GM18499 (cell line): Measurements from ENCODE around the gene CPLX3.

Experiments
- ATAC-seq: cut with Tn5 transposase; IDR thresholded peaks from one replicate; pipeline ENCODE4 v1.9.1; 2021; ENCODE audit warnings: moderate number of reproducible peaks; ENCODE audit not compliant: insufficient read depth, unreplicated experiment

Gene CPLX3

DNA sequence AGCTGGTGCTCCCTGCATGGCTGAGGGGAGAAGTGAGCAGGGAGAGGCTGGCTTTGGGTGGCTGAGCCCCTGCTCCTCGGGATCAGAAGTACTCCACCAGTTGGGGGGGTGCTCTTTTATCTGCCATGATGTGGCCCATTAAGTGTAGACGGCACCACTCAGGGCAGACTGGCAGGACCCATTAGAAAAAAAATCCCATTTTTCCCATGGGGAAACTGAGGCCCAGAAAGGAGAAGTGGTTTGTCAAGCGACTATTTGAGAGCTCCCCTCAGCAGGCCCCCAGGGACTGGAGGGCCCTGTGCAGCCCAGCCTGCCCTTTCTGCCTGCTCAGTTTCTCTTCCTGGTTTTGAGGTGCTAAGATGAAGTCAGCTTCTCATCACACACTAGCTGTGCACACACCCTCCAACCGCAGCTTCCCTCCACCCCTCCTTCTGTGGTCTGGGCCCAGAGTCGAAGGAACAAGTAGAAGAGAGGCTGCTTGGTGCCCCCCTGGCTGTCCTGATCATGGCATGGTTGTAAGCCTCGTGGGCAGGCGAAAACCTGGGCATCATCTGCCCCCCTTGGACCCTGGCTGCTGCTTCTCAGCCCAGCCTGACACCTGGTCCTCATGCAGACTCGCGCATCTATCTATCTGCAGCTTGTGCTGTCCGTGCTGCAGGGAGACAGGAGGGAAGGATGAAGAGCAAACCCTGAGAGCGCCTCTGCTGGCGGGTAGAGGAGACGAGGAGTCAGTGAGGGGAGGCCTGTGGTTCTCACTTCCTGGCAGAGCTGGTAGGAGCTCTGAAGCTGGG is 39.0 kb upstream of the CPLX3 start:
- ATAC-seq = no peak

DNA sequence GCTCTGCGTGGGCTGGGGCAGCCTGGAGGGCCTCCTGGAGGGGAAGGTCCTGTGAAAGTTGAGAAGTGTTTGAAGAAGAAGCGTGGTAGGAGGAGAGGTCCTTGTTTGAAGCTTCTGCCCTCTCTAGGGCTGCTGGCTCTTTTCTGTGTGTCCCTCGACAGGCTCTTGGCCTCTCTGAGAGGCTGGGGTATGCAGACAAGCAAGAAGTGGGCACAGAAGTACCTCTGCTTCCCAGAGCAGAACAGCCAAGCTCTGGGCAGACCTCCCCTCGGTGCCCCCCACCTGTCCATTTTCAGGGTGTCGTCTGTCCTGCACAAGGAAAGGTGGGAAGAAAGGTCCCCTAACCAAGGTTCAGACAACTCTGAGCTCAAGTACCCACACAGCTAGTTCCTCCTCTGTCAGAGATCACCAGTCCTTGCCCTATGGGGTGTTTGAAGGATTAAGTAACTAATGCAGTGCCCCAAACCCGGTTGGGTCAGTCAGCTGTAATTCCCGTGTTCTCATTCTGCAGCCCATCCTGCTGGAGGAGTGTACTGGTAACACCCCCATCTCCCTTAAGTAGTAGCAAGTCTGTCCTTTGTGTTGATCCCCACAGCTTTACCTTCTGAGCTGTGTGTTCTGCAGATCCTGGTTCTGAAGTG is 38.3 kb upstream of the CPLX3 start:
- ATAC-seq = no peak

DNA sequence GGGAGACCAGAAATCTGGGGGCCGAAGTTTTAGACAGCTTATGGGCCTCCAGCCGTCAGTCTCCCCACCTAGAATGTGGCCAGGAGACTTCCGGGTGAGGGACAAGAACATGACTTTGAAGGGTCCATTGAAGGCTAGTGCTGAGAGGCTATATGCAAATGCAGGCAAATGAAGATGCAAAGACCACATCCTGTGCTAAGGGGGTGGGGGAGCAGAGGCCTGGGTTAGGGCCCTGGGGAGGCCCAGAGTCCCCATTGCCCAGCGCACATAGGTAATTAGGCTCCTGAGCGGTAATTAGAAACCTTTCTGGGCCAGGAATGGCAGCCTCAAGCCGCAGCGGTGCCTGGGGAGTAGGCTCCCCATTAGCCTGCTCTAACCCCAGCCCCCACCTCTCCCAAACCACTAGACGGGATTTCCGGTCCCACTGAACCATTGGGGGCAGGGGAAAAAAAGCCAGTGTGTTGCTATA is 37.7 kb upstream of the CPLX3 start:
- ATAC-seq = no peak

DNA sequence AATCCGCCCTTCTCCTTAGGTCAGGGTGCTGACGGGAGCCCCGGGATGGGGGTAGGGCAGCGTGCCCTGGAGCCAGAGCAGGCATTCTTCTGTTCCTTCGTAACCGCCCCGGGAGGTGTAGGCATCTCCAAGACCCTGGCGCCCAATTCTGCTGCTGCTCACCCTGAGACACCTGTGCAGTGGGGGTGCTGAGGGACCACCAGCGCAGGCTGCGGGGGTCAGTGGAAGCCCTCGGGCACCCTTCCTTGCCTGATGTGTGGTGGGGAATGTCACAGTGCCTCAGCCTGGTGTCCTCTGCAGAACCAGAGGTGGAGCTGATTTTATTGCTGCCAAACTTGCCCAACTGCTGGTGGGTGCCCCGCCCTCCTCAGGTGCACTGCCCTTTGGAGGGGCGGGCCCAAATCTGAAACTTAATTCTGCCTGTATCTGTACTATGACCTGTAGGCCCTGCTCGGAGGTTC is 37.2 kb upstream of the CPLX3 start:
- ATAC-seq = no peak

DNA sequence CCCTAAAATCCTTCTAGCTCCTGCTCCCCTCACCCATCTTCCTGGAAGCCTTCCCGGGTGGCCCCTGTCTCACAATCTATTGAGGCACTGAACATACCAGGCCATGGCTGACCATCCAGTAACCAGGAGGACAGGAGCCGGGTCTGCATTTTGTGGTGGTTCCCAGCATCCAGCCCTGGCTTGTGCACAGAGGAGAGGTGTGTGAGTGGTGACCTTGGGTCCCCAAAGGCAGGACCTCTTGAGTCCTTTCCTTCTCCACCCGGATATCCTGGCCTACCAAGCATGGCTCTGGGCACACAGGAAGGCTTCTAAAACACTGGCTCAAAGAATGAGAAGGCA is 36.7 kb upstream of the CPLX3 start:
- ATAC-seq = no peak

DNA sequence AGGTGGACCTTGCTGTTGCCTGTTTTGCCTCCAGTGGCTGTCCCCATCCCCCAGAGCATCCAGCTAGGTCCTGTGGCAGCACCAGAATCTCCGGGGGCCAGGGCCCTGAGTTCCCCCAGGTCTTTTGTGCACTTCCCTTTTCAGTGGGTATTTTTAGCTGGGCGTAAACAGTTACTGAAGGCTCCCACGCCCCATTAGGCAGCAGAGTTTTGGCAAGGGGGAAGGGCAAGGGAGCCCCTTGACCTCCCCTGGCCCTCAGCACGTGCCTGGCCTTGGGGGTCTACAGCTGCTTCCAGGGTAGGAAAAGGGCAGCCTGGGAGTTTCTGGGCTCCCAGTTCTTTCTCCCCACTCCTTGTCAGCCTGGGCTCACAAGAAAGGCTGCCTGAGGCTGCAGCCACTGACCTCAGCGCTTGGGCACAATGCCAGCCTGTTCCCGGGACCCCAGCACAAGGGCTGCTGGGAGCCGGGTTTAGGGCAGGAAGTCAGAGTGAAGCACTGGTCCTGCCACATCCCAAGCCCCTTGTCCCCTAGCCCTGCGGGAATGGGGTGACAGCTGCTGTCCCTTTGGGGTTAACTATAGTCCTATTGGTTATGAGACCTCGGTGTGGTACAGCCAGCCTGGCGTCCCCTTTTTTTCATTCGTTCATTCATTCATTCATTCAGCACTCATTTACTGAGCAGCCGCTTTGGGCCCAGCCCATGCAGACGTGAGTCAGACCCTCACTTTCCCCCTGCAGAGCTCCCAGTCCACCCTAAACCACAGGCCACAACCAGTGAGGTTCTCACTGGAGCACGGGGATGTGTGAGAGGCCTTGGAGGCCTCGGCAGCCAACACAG is 36.1 kb upstream of the CPLX3 start:
- ATAC-seq = no peak

DNA sequence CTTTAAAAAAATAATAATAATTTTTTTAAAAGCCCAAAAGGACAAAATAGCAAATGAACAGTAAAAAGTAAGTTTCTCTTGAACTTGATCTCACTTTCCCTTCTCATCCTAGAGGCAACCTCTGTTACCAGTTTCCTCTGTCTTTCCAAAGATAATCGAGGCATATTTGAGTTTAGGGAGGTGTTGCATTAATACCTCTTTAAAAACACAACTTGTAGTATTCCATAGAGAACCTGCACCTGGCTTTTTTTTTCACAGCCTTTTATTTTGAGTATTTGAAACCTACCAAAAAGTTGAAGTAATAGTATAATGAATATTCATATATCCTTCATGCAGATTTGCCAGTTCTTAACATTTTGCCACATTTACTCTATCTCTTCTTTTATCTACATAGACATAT is 35.4 kb upstream of the CPLX3 start:
- ATAC-seq = no peak

DNA sequence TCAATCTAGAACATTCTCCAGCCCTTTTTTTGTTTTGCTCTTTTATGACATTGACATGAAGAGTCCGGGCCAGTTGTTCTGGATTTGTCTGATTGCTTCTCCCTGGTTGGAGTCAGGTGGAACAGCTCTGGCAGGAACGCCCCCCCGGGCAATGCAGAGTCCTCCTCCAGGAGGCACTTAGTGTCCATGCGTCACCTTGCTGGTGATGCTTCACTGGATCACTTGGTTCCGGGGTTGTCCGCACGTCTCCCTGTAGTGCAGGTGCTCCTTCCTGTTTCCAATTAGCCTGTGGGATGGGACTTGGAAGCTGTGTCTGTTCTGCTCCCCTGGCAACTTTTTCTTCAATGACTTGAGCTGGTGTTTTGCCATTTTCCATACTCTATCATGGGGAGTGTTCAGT is 34.8 kb upstream of the CPLX3 start:
- ATAC-seq = no peak

DNA sequence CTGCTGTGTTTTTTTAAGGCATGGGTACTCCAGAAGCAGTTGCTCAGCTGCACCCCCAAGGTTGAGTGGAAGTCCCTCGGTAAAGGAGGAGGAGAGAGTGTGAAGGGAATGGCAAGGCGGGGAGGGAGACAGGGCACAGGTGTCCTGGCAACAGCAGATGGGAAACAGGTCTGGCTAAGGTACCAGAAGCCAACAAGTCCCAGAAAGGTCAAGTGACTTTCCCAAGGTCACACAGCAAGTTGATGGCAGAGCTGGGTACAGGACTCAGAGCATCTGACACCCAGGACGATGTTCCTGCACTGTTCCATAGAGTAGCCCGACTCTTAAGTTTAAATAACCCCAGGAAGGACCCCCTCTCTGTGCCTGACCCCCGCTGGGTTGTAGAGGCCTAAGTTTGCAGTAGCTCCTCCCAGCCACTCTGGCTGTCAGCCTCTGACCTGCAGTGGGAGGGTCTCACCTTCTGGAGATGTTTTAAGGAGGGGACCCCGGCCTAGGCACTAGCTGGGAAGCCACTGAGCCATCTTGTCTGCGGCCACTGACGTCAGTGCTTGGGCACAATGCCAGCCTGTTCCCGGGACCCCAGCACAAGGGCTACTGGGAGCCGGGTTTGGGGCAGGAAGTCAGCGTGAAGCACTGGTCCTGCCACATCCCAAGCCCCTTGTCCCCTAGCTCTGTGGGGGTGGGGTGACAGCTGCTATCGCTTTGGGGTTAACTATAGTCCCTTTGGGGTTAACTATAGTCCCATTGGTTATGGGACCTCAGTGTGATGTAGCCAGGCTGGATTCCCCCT is 34.0 kb upstream of the CPLX3 start:
- no peak for ATAC-seq

DNA sequence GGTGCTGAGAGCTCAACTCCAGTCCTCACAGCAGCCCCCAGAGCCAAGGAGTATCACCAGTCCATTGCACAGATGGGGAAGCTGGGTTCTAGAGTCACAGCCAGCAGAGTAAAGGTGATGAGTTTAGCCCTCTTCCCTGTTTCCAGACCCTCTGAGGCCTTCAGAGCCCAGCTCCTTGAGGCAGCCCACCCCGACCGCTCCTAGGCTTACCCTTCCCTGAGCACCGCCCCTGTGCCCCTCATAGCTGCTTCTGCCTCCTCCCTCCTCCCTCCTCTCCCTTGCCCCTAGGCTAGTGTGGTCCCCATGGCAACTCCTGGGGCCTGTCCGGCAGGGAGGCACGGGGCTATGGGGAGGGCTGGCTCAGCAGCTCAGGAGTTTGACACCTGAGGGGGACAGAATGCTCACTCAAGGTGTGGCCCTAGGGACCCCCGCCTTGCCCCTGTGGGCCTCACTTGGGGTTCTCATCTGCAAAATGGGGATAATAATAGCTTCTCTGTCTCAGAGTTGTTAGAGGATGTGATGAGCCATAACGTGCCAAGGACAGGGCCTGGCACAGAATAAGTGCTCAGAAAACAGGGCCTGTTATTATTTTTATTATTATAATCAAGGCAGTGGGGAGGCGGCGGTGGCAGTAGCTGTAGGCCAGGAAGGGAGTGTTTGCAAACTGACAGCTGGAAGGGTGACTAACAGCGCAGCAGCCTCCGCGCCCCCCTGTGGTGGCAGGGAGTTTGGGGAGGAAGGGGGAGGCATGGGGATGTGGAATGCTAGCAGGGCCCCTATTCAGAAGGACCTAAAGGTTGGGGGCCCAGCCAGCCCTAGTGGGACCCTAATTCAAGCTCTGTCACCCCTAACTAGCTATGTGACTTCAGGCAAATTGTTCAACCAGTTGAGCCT is 33.0 kb upstream of the CPLX3 start:
- no peak for ATAC-seq

DNA sequence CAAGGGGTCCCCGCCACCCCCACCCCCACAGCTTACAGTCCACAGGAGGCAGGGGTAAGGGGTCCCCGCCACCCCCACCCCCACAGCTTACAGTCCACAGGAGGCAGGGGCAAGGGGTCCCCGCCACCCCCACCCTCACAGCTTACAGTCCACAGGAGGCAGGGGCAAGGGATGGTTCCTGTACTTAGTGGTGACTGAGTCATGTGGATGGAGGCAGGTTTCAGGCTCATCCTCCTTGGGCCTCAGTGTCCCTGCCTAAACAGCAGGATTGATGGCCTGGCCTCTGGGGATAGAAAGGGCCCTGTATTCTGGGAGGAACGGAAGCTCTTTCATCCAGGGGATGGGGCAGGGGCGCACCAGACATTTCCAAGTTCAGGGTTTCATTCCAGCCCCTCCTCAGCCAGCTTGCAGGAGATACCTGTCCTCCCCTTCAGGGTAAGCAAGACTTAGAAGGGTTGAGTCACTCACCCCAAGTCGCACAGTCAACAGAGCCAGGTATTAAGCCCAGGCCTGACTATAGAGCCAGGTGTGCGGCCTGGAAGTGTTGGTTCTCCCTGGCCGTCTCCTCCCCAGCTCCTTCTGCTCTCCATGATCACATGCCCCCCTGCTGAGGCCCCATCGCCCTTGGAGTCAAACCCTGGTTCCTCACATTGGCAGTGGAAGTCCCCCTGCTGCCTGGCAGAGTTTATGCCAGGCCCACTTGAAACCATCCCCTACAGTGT is 32.0 kb upstream of the CPLX3 start:
- ATAC-seq = no peak

DNA sequence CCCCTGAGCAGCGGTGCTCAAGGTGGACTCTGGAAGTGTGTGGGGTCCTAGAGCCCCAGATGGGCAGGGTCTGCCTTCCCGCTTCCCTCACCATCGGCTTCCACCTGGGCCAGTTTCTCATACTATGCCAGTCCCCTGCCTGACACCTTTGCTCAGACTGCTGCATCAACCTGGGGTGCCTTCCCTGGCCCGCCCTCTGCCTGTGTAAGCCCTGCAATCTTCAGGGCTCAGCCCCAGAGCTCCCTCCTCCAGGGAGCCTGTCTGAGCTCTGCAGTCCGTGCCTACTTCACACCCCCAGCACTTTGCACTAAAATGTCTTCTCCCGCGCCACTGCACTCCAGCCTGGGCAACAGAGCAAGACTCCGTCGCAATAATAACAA is 31.5 kb upstream of the CPLX3 start:
- ATAC-seq = no peak

DNA sequence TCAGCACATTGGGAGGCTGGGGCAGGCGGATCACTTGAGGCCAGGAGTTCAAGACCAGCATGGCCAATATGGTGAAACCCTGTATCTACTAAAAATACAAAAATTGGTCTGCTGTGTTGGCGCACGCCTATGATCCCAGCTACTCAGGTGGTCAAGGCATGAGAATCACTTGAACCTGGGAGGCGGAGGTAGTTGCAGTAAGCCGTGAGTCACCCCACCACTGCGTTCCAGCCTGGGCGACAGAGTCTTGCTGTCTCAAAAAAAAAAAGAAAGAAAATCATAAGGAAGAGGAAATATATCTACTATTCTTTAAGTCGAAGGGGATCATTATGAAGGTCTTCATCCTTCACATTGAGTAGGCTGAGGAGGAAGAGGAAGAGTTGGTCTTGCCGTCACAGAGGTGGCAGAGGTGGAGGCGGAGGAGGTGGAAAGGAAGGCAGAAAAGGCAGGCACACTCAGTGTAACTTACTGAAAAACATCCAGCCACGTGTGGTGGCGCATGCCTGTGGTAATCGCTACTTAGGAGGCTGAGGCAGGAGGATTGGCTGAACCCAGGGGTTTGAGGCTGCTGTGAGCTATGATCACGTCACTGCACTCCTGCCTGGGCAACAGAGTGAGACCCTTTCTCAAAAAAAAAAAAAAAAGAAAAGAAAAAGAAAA is 30.3 kb upstream of the CPLX3 start:
- no peak for ATAC-seq

DNA sequence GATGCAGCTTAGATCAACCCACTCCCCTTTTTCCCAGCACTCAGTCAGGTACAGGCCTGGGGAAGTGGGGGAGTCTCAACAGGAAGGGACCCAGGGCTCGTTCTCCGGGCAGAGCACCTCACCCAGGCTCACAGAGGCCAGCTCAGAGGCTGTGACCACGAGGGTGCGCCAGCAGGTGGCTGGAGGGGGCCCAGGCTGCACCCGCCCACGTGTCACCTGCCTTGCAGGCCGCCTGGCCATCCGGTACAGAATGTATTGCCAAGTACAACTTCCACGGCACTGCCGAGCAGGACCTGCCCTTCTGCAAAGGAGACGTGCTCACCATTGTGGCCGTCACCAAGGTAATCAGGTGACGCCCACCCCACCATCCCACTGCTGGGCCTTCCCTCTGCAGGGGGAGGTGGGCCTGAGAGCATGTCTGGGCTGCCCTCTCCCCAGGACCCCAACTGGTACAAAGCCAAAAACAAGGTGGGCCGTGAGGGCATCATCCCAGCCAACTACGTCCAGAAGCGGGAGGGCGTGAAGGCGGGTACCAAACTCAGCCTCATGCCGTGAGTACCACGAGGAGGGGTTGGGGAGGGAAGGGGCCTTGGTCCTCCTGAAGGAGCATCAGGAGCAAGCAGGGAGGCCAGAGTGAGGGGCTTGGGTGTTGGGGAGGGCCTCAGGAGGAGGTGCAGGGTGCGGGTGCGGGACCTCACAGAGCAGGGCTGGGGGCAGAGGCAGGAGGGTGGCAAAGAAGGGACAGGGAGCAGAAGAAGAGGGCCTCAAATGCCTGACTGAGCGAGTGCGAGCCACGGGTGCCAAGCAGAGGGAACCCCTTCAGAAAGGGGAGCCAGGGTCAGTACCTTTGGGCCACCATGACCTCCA is 27.8 kb upstream of the CPLX3 start:
- ATAC-seq = no peak

DNA sequence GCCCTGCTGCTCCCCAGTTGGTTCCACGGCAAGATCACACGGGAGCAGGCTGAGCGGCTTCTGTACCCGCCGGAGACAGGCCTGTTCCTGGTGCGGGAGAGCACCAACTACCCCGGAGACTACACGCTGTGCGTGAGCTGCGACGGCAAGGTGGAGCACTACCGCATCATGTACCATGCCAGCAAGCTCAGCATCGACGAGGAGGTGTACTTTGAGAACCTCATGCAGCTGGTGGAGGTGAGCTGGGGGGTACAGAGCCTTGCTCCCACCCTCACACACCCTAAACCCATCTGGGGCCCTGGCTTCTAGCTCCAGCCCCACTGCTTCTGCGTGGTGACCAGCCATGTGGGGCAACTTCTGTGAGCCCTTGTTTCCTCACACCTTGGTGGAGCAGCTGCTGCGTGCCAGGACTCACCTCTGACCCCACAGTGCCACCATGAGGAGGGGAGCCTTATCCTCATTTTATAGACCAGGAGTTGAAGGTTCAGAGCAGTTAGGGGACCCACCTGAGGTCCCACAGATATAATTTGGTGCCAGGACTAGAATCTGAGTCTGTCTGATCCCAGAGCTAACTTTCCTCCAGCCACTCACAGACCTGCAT is 27.1 kb upstream of the CPLX3 start:
- no peak for ATAC-seq

DNA sequence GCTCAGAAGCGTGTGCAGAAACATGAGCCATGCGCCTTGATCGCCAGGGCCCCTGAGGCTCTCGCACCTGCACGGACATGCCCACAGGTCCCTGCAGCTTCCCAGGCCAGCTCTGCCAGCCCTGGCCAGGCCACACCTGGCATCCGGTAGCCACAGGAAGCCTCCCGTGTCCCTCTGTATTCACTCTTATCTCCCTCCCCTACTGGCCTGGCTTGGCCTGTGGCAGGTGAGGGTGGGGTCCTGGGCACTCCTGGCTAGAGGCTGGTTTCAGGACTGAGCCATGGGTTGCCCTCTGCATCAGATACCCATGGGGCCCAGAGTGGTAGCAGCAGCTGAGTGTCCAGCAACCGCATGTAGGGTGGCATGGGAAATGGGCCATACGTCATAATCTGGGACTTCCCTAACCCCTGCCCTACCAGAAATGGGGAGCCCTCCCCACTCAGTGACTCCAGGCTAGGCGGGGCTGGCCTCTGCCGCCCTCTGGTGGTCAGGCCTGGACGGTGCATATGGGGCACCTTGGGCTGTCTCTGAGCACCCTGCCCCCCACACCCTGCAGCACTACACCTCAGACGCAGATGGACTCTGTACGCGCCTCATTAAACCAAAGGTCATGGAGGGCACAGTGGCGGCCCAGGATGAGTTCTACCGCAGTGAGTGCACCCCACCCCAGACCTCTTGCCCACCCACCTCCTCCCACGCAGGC is 26.4 kb upstream of the CPLX3 start:
- peak; percentile 45 for ATAC-seq
